Cardiac muscle cell (in vitro differentiated cells and primary cell): Measurements from ENCODE around the gene MRPL12. TPM values are rescaled to one million over a fixed set of nuclear protein-coding genes. Genes with fewer than 3 reads are reported as not detected.

Source experiments
- DNase-seq, 2 donors: peaks; one replicate each; pipeline versions ENCODE4 v3.0.0 to v3.0.0-alpha.2; 2010 to 2017; ENCODE audit warnings: low read depth in 1 of 2, low spot score in 1 of 2
- H3K27ac ChIP-seq: fragments of 200-600 bp; sonication (generic); 2 replicates; pipeline ENCODE4 v1.5.1; 2016
- H3K27me3 ChIP-seq: fragments of 200-600 bp; sonication (generic); 2 replicates; pipeline ENCODE4 v1.6.0; 2016; ENCODE audit warnings: control low read depth
- H3K36me3 ChIP-seq: fragments of 200-600 bp; sonication (generic); 2 replicates; pipeline ENCODE4 v1.5.1; 2016; ENCODE audit warnings: control low read depth
- H3K4me1 ChIP-seq: fragments of 200-600 bp; sonication (generic); 2 replicates; pipeline ENCODE4 v1.8.1; 2017; ENCODE audit warnings: low read depth, mild to moderate bottlenecking, mixed run types
- H3K4me3 ChIP-seq: fragments of 200-600 bp; sonication (generic); 2 replicates; pipeline ENCODE4 v1.5.1; 2016; ENCODE audit warnings: mild to moderate bottlenecking
- H3K9me3 ChIP-seq: fragments of 200-600 bp; sonication (generic); 2 replicates; pipeline ENCODE4 v1.5.1; 2017; ENCODE audit warnings: low read depth, mild to moderate bottlenecking, control low read depth
- polyA plus RNA-seq: library from polyadenylated mRNA; unstranded; fragments of >200 nt; fragmentation: Nextera tagmentation; extraction: Ambion mirVana; gene quantifications from 2 replicates; pipeline ENCODE4 v1.2.1, GENCODE V29; 2016
- total RNA-seq: library from RNA; depleted of rRNA; stranded (reverse); fragments of >200 nt; gene quantifications from 2 replicates; pipeline ENCODE4 v1.2.3, GENCODE V29; 2016
- TF ChIP-seq, protein P1 (sequence below): IDR thresholded peaks from 2 replicates; pipeline ENCODE4 v1.5.1; 2012; ENCODE audit warnings: low read depth, mild to moderate bottlenecking, low read length

Gene MRPL12
- total and polyA plus RNA-seq, 2 experiments from 2014 or later: 47.5 to 222 TPM

DNA sequence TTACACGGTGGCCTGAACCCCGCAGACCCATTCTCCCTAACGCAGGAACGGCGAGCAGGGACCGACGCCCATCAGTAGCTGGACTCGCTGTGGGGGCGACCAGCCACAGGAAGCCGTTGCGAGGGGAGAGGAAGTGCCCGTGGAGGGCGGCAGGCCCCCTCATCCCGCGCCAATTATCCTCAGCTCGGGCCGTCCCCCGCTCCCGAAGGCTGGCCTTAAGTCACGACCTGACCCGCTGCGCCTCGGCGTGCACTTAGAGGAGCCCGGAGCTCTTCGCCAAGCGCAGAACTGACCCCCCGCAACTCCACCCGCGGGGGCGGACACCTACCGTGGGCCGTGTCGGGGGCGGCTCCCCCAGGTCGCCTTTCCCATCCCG is 20.0 kb upstream of the MRPL12 start:
- peak overlapping the region; percentile 81 for H3K27ac ChIP-seq

DNA sequence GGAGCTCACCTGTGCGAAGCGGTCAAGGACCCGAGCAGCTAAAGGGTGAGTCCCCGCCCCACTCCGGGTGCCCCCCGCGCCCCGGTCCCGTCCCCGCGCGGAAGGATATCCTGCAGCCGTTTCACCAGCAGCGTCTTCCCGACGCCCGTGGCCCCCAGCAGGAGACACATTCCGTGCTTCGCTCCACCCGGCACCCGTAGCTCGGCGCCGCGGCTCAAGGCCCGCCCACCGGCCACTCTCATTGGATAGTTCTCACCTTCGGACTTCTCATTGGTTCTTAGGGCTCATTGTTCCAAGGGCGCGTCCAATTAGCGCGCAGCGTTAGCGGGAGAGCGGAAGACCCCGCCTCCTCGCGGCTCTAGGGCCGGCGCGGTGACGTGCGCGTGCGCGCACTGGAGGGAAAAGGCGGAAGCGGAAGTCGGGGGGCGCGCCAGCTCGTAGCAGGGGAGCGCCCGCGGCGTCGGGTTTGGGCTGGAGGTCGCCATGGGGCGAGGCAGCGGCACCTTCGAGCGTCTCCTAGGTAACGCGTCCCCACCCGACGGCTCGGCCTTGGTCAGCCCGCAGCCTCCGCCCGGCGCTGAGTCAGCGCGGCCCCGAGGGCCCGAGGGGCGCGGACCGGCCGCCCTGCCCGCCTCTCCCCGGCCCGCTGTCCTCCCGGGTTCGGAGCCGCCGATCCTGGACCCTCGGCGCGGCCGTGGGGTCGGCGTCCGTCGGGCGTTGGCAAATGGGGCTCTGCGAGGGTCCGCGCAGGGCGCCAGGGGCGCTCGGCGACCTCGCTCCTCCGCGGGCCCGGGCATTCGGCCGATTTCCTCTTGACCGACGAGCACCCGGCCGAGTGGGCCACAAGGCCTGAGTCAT is 19.4 kb upstream of the MRPL12 start, which contains the start of the genes ARL16 and HGS:
TSS of gene ARL16 (minus strand) at position 214 of the 858 bp plus-strand sequence. CDS start at position 170, 44 bp downstream.
TSS of gene HGS (plus strand) at position 428 of the 858 bp plus-strand sequence. CDS start at position 484, 56 bp downstream.
- peak; percentile 99 for DNase-seq
- peaks cover 14% of the 10 kb centered on the region for H3K36me3 ChIP-seq
- TF ChIP-seq, protein P1, sequence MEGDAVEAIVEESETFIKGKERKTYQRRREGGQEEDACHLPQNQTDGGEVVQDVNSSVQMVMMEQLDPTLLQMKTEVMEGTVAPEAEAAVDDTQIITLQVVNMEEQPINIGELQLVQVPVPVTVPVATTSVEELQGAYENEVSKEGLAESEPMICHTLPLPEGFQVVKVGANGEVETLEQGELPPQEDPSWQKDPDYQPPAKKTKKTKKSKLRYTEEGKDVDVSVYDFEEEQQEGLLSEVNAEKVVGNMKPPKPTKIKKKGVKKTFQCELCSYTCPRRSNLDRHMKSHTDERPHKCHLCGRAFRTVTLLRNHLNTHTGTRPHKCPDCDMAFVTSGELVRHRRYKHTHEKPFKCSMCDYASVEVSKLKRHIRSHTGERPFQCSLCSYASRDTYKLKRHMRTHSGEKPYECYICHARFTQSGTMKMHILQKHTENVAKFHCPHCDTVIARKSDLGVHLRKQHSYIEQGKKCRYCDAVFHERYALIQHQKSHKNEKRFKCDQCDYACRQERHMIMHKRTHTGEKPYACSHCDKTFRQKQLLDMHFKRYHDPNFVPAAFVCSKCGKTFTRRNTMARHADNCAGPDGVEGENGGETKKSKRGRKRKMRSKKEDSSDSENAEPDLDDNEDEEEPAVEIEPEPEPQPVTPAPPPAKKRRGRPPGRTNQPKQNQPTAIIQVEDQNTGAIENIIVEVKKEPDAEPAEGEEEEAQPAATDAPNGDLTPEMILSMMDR: no peak
- no peaks in the 10 kb centered on the region for H3K27me3 ChIP-seq
- H3K4me3 ChIP-seq: peak within 1 kb of the TSS; percentile 87
- peak within 1 kb of the TSS; percentile 81 for H3K27ac ChIP-seq
- H3K4me1 ChIP-seq: peaks cover 12% of the 10 kb centered on the region
- no peaks in the 10 kb centered on the region for H3K9me3 ChIP-seq

More for the DNA sequence above, 20.0 kb upstream of the MRPL12 start:
- no peaks in the 10 kb centered on the region for H3K27me3 ChIP-seq
- TF ChIP-seq, protein P1: no peak
- peak overlapping the region; percentile 87 for H3K4me3 ChIP-seq
- peaks cover 12% of the 10 kb centered on the region for H3K4me1 ChIP-seq
- no peak for DNase-seq
- H3K9me3 ChIP-seq: no peaks in the 10 kb centered on the region
- peaks cover 9% of the 10 kb centered on the region for H3K36me3 ChIP-seq

DNA sequence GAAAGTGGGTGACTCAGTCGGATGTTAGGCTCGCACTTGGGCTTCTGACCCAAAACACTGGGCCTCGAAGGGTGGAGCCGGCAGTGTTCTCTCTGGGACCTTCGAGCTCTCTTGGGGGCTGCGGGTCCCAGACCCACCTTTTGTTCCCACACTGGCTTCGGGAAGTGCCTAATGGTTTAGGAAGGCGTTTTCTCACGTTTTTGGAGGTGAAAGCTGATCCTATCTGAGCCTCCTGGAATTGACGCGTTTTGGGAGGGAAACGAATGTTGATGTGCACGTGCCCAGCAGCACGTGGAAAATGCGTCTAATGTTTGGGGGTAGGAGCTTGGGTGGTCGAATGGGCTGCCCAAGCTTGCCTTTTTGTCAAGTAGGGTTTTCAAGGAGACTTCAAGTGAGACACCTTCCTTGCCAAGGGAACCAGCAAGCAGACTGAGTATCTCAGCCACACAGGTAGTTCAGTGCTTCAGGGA is 18.7 kb upstream of the MRPL12 start:
- DNase-seq: no peak
- H3K36me3 ChIP-seq: peaks cover 21% of the 10 kb centered on the region
- H3K27ac ChIP-seq: peak overlapping the region; percentile 40
- H3K9me3 ChIP-seq: no peaks in the 10 kb centered on the region
- H3K4me3 ChIP-seq: peak overlapping the region; percentile 87
- peaks cover 12% of the 10 kb centered on the region for H3K4me1 ChIP-seq
- TF ChIP-seq, protein P1: no peak
- no peaks in the 10 kb centered on the region for H3K27me3 ChIP-seq

DNA sequence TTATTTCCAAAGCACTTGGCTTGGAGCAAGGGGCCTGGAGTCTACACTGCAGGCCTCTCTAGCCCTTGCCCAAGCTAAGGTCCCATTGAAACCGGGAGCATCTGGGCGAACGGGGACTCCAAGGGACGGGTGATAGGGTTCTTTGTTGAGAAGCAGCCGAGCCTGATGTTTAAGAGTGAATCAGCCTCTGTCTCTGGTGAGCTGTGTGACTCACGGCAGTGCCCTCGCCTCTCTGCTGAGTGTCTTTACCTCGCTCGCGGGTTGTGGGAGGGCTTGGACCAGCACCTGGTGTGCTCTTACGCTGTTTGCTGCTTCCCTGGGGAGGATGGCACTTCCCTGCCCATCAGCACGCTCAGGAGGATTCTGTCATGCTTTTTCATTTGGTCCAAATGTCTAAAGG is 18.1 kb upstream of the MRPL12 start:
- H3K36me3 ChIP-seq: peaks cover 22% of the 10 kb centered on the region
- DNase-seq: peak in 1 of 2 donors; percentile 29

DNA sequence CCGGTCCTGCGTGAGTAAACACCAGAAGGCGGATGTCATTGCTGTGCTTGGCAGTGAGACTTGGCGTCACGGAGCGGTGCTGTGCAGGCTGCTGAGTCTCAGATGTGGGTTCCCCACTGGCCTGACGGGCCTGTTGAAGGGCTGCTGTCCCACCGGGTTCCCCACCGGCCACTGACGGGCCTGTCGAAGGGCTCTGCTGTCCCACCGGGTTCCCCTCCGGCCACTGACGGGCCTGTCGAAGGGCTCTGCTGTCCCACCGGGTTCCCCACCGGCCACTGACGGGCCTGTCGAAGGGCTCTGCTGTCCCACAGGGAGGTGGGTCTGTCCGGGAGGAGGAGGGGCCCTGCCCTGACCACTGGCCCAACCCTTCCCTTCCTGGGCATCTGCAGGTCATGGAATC is 16.6 kb upstream of the MRPL12 start:
- TF ChIP-seq, protein P1: no peak
- DNase-seq: no peak
- H3K36me3 ChIP-seq: peaks cover 27% of the 10 kb centered on the region

More for the DNA sequence above, 18.1 kb upstream of the MRPL12 start:
- peak overlapping the region; percentile 87 for H3K4me3 ChIP-seq
- no peaks in the 10 kb centered on the region for H3K9me3 ChIP-seq
- TF ChIP-seq, protein P1: no peak
- H3K27ac ChIP-seq: no peak overlapping the region
- peaks cover 12% of the 10 kb centered on the region for H3K4me1 ChIP-seq
- no peaks in the 10 kb centered on the region for H3K27me3 ChIP-seq

More for the DNA sequence above, 16.6 kb upstream of the MRPL12 start:
- no peak overlapping the region for H3K4me3 ChIP-seq
- no peaks in the 10 kb centered on the region for H3K27me3 ChIP-seq
- peaks cover 12% of the 10 kb centered on the region for H3K4me1 ChIP-seq
- H3K27ac ChIP-seq: no peak overlapping the region
- no peaks in the 10 kb centered on the region for H3K9me3 ChIP-seq
